Memory B cell (primary cell): ENCODE data around the gene GDF7.

Experiments used
- ATAC-seq: fragments of 150-1000 bp; cut with Tn5 transposase; 2 replicates; pipeline ENCODE4 v1.10.0; 2021; ENCODE audit warnings: low read depth, mild to moderate bottlenecking, moderate library complexity
- DNase-seq, 2 donors: peaks; one replicate each; pipeline ENCODE4 v3.0.0; 2022; ENCODE audit warnings: low spot score in 2 of 2
- H3K27ac Mint-ChIP-seq: one replicate; pipeline ENCODE4 v1.8.0; 2022; ENCODE audit warnings: mild to moderate bottlenecking, moderate library complexity, mixed read lengths
- H3K27me3 Mint-ChIP-seq: one replicate; pipeline ENCODE4 v1.8.0; 2022; ENCODE audit warnings: mixed read lengths
- H3K36me3 Mint-ChIP-seq: one replicate; pipeline ENCODE4 v1.8.0; 2022; ENCODE audit warnings: mild to moderate bottlenecking, mixed read lengths
- H3K4me1 Mint-ChIP-seq: one replicate; pipeline ENCODE4 v1.8.0; 2022; ENCODE audit warnings: mixed read lengths
- H3K4me3 Mint-ChIP-seq: one replicate; pipeline ENCODE4 v1.8.0; 2022; ENCODE audit warnings: mild to moderate bottlenecking, moderate library complexity, mixed read lengths
- H3K9me3 Mint-ChIP-seq: one replicate; pipeline ENCODE4 v1.8.0; 2022; ENCODE audit warnings: mixed read lengths

The GDF7 gene

GRCh38 chr2:20634507-20635112 lies 32.3 kb upstream of the GDF7 start:
- Mint-ChIP-seq H3K4me1 (peaks cover 7% of the 10 kb centered on the region), H3K36me3 (peaks cover 13% of the 10 kb centered on the region), H3K27me3 (no peaks in the 10 kb centered on the region), H3K4me3 (no peak overlapping the region), H3K9me3 (no peaks in the 10 kb centered on the region), H3K27ac (no peak overlapping the region)
- DNase-seq = no peak
- ATAC-seq = no peak

GRCh38 chr2:20635113-20635510 lies 31.8 kb upstream of the GDF7 start:
- H3K27ac Mint-ChIP-seq = no peak overlapping the region
- no peak for DNase-seq
- ATAC-seq = no peak
- peaks cover 7% of the 10 kb centered on the region for H3K4me1 Mint-ChIP-seq
- H3K36me3 Mint-ChIP-seq = peaks cover 14% of the 10 kb centered on the region
- H3K9me3 Mint-ChIP-seq = no peaks in the 10 kb centered on the region
- no peak overlapping the region for H3K4me3 Mint-ChIP-seq
- H3K27me3 Mint-ChIP-seq = no peaks in the 10 kb centered on the region

GRCh38 chr2:20635675-20636584 lies 31.0 kb upstream of the GDF7 start:
- ATAC-seq = peak; percentile 86
- no peak overlapping the region for H3K27ac Mint-ChIP-seq
- H3K36me3 Mint-ChIP-seq = peaks cover 14% of the 10 kb centered on the region
- H3K27me3 Mint-ChIP-seq = no peaks in the 10 kb centered on the region
- peak; percentile 52 to 75 for DNase-seq
- H3K9me3 Mint-ChIP-seq = no peaks in the 10 kb centered on the region
- no peak overlapping the region for H3K4me3 Mint-ChIP-seq
- peaks cover 7% of the 10 kb centered on the region for H3K4me1 Mint-ChIP-seq

GRCh38 chr2:20637147-20637546 lies 29.8 kb upstream of the GDF7 start:
- DNase-seq (no peak), ATAC-seq (no peak)
- no peak overlapping the region for H3K4me3 Mint-ChIP-seq
- H3K9me3 Mint-ChIP-seq = no peaks in the 10 kb centered on the region
- peaks cover 9% of the 10 kb centered on the region for H3K4me1 Mint-ChIP-seq
- H3K27ac Mint-ChIP-seq = no peak overlapping the region
- H3K27me3 Mint-ChIP-seq = no peaks in the 10 kb centered on the region
- H3K36me3 Mint-ChIP-seq = peaks cover 16% of the 10 kb centered on the region

- ATAC-seq (no peak), DNase-seq (no peak)
- no peaks in the 10 kb centered on the region for H3K9me3 Mint-ChIP-seq
- H3K4me1 Mint-ChIP-seq = peaks cover 11% of the 10 kb centered on the region
- no peak overlapping the region for H3K27ac Mint-ChIP-seq
- H3K4me3 Mint-ChIP-seq = no peak overlapping the region
- H3K27me3 Mint-ChIP-seq = no peaks in the 10 kb centered on the region
- H3K36me3 Mint-ChIP-seq = peaks cover 17% of the 10 kb centered on the region
Observed at GRCh38 chr2:20638014-20638413, 28.9 kb upstream of the GDF7 start.

GRCh38 chr2:20638646-20639430 lies 28.1 kb upstream of the GDF7 start:
- DNase-seq (no peak), ATAC-seq (no peak)
- Mint-ChIP-seq H3K4me1 (peaks cover 10% of the 10 kb centered on the region), H3K4me3 (no peak overlapping the region), H3K9me3 (no peaks in the 10 kb centered on the region), H3K27ac (no peak overlapping the region), H3K27me3 (no peaks in the 10 kb centered on the region), H3K36me3 (peaks cover 17% of the 10 kb centered on the region)

GRCh38 chr2:20640411-20641122 lies 26.4 kb upstream of the GDF7 start:
- Mint-ChIP-seq H3K27ac (no peak overlapping the region), H3K36me3 (peaks cover 23% of the 10 kb centered on the region)

GRCh38 chr2:20641123-20641985 lies 25.6 kb upstream of the GDF7 start:
- no peak overlapping the region for H3K27ac Mint-ChIP-seq
- H3K27me3 Mint-ChIP-seq = no peaks in the 10 kb centered on the region
- H3K4me1 Mint-ChIP-seq = peaks cover 8% of the 10 kb centered on the region
- H3K36me3 Mint-ChIP-seq = peaks cover 20% of the 10 kb centered on the region
- DNase-seq (no peak), ATAC-seq (no peak)
- no peaks in the 10 kb centered on the region for H3K9me3 Mint-ChIP-seq
- H3K4me3 Mint-ChIP-seq = no peak overlapping the region

More at GRCh38 chr2:20640411-20641122, 26.4 kb upstream of the GDF7 start:
- DNase-seq (no peak), ATAC-seq (no peak)
- no peak overlapping the region for H3K4me3 Mint-ChIP-seq
- H3K9me3 Mint-ChIP-seq = no peaks in the 10 kb centered on the region
- H3K4me1 Mint-ChIP-seq = peaks cover 9% of the 10 kb centered on the region
- H3K27me3 Mint-ChIP-seq = no peaks in the 10 kb centered on the region

- DNase-seq (peak; percentile 75 to 83), ATAC-seq (peak; percentile 100)
- Mint-ChIP-seq H3K36me3 (peaks cover 22% of the 10 kb centered on the region), H3K9me3 (no peaks in the 10 kb centered on the region), H3K4me3 (no peak overlapping the region), H3K4me1 (peaks cover 10% of the 10 kb centered on the region), H3K27ac (no peak overlapping the region), H3K27me3 (no peaks in the 10 kb centered on the region)
Observed at GRCh38 chr2:20642055-20642971, 24.6 kb upstream of the GDF7 start.

GRCh38 chr2:20643060-20643459 lies 23.9 kb upstream of the GDF7 start:
- H3K9me3 Mint-ChIP-seq = no peaks in the 10 kb centered on the region
- peaks cover 17% of the 10 kb centered on the region for H3K4me1 Mint-ChIP-seq
- H3K4me3 Mint-ChIP-seq = no peak overlapping the region
- peak overlapping the region; percentile 18 for H3K27ac Mint-ChIP-seq
- ATAC-seq (no peak), DNase-seq (no peak)
- no peaks in the 10 kb centered on the region for H3K27me3 Mint-ChIP-seq
- peaks cover 19% of the 10 kb centered on the region for H3K36me3 Mint-ChIP-seq

- Mint-ChIP-seq H3K4me3 (no peak overlapping the region), H3K9me3 (no peaks in the 10 kb centered on the region), H3K4me1 (peaks cover 25% of the 10 kb centered on the region), H3K36me3 (peaks cover 19% of the 10 kb centered on the region), H3K27me3 (no peaks in the 10 kb centered on the region), H3K27ac (peak overlapping the region; percentile 18)
- no peak for DNase-seq
- no peak for ATAC-seq
Observed at GRCh38 chr2:20643826-20644225, 23.1 kb upstream of the GDF7 start.

GRCh38 chr2:20645301-20645701 lies 21.6 kb upstream of the GDF7 start:
- Mint-ChIP-seq H3K27ac (no peak overlapping the region), H3K27me3 (no peaks in the 10 kb centered on the region), H3K4me1 (peaks cover 37% of the 10 kb centered on the region), H3K4me3 (no peak overlapping the region), H3K36me3 (peaks cover 15% of the 10 kb centered on the region), H3K9me3 (no peaks in the 10 kb centered on the region)
- DNase-seq (no peak), ATAC-seq (no peak)
